Activated T-cell treated with anti-CD3 and anti-CD28 coated beads, Interleukin-2, amount 50 U/mL, for 24 hours (primary cell): ENCODE measurements around the gene STX17.
"Not testable (repeated sequence)": the region's sequence is repeated elsewhere in the genome, so short reads cannot be mapped to it uniquely, and the experiment has no call there.

ENCODE experiments used
- DNase-seq: peaks from one replicate; pipeline ENCODE4 v3.0.0-alpha.2; 2020
- H3K27ac Mint-ChIP-seq: 2 replicates; pipeline ENCODE4 v1.8.0; 2020; ENCODE audit warnings: mild to moderate bottlenecking, mixed read lengths
- H3K27me3 Mint-ChIP-seq: 2 replicates; pipeline ENCODE4 v1.8.0; 2020; ENCODE audit warnings: mixed read lengths
- H3K36me3 Mint-ChIP-seq: 2 replicates; pipeline ENCODE4 v1.8.0; 2020; ENCODE audit warnings: low read depth, mixed read lengths
- H3K4me1 Mint-ChIP-seq: 2 replicates; pipeline ENCODE4 v1.8.0; 2020; ENCODE audit warnings: low read depth, mixed read lengths
- H3K4me3 Mint-ChIP-seq: 2 replicates; pipeline ENCODE4 v1.8.0; 2020; ENCODE audit warnings: mild to moderate bottlenecking, moderate library complexity, mixed read lengths
- H3K9me3 Mint-ChIP-seq: 2 replicates; pipeline ENCODE4 v1.8.0; 2020; ENCODE audit warnings: mixed read lengths

The STX17 gene

GRCh38 chr9:99906403-99907207 is at the start of gene STX17:
TSS of gene STX17 (plus strand) at chr9:99906654. CDS start at chr9:99915240, 8,586 bp downstream.
- Mint-ChIP-seq H3K36me3 (peaks cover 18% of the 10 kb centered on the region), H3K4me3 (peak within 1 kb of the TSS; percentile 96), H3K27me3 (peaks cover 3% of the 10 kb centered on the region), H3K4me1 (peaks cover 32% of the 10 kb centered on the region), H3K9me3 (no peaks in the 10 kb centered on the region), H3K27ac (peak within 1 kb of the TSS; percentile 98)
- peak; percentile 91 for DNase-seq

GRCh38 chr9:99857576-99857975 is 48.9 kb upstream of the STX17 start:
- peaks cover 71% of the 10 kb centered on the region for H3K36me3 Mint-ChIP-seq
- not testable (repeated sequence) for H3K9me3 Mint-ChIP-seq, H3K4me1 Mint-ChIP-seq, H3K4me3 Mint-ChIP-seq, H3K27me3 Mint-ChIP-seq, DNase-seq, H3K27ac Mint-ChIP-seq

GRCh38 chr9:99858087-99858486 is 48.4 kb upstream of the STX17 start:
- Mint-ChIP-seq H3K36me3 (peaks cover 71% of the 10 kb centered on the region), H3K4me1 (no peaks in the 10 kb centered on the region), H3K4me3 (no peak overlapping the region), H3K27ac (no peak overlapping the region), H3K9me3 (no peaks in the 10 kb centered on the region), H3K27me3 (no peaks in the 10 kb centered on the region)
- no peak for DNase-seq

GRCh38 chr9:99859243-99859980 is 47.0 kb upstream of the STX17 start:
- no peaks in the 10 kb centered on the region for H3K4me1 Mint-ChIP-seq
- no peaks in the 10 kb centered on the region for H3K9me3 Mint-ChIP-seq
- H3K36me3 Mint-ChIP-seq: peaks cover 84% of the 10 kb centered on the region
- no peak for DNase-seq
- H3K27ac Mint-ChIP-seq: no peak overlapping the region
- no peaks in the 10 kb centered on the region for H3K27me3 Mint-ChIP-seq
- H3K4me3 Mint-ChIP-seq: no peak overlapping the region

- no peaks in the 10 kb centered on the region for H3K4me1 Mint-ChIP-seq
- H3K4me3 Mint-ChIP-seq: no peak overlapping the region
- DNase-seq: no peak
- no peaks in the 10 kb centered on the region for H3K9me3 Mint-ChIP-seq
- H3K27me3 Mint-ChIP-seq: no peaks in the 10 kb centered on the region
- no peak overlapping the region for H3K27ac Mint-ChIP-seq
- H3K36me3 Mint-ChIP-seq: peaks cover 83% of the 10 kb centered on the region
These were observed 46.2 kb upstream of the STX17 start for GRCh38 chr9:99860266-99860665.

- H3K27me3 Mint-ChIP-seq: no peaks in the 10 kb centered on the region
- H3K4me3 Mint-ChIP-seq: no peak overlapping the region
- H3K4me1 Mint-ChIP-seq: peaks cover 19% of the 10 kb centered on the region
- H3K36me3 Mint-ChIP-seq: peaks cover 67% of the 10 kb centered on the region
- H3K27ac Mint-ChIP-seq: no peak overlapping the region
- H3K9me3 Mint-ChIP-seq: no peaks in the 10 kb centered on the region
- no peak for DNase-seq
These were observed 42.5 kb upstream of the STX17 start for GRCh38 chr9:99863955-99864354.

- H3K27ac Mint-ChIP-seq: no peak overlapping the region
- peaks cover 45% of the 10 kb centered on the region for H3K36me3 Mint-ChIP-seq
- H3K4me3 Mint-ChIP-seq: no peak overlapping the region
- no peak for DNase-seq
- no peaks in the 10 kb centered on the region for H3K9me3 Mint-ChIP-seq
- no peaks in the 10 kb centered on the region for H3K27me3 Mint-ChIP-seq
- peaks cover 22% of the 10 kb centered on the region for H3K4me1 Mint-ChIP-seq
These were observed 40.1 kb upstream of the STX17 start for GRCh38 chr9:99866398-99866797.

GRCh38 chr9:99867536-99867935 is 38.9 kb upstream of the STX17 start:
- H3K27ac Mint-ChIP-seq: no peak overlapping the region

GRCh38 chr9:99867968-99868367 is 38.5 kb upstream of the STX17 start:
- Mint-ChIP-seq H3K9me3 (no peaks in the 10 kb centered on the region), H3K4me3 (no peak overlapping the region), H3K27me3 (no peaks in the 10 kb centered on the region), H3K36me3 (peaks cover 29% of the 10 kb centered on the region), H3K27ac (no peak overlapping the region), H3K4me1 (peaks cover 22% of the 10 kb centered on the region)
- no peak for DNase-seq

More at GRCh38 chr9:99867536-99867935, 38.9 kb upstream of the STX17 start:
- Mint-ChIP-seq H3K36me3 (peaks cover 34% of the 10 kb centered on the region), H3K4me3 (no peak overlapping the region), H3K4me1 (peaks cover 22% of the 10 kb centered on the region), H3K27me3 (no peaks in the 10 kb centered on the region), H3K9me3 (no peaks in the 10 kb centered on the region)
- no peak for DNase-seq

GRCh38 chr9:99868845-99869244 is 37.6 kb upstream of the STX17 start:
- H3K27me3 Mint-ChIP-seq: no peaks in the 10 kb centered on the region
- no peak overlapping the region for H3K27ac Mint-ChIP-seq
- peaks cover 31% of the 10 kb centered on the region for H3K4me1 Mint-ChIP-seq
- no peak overlapping the region for H3K4me3 Mint-ChIP-seq
- no peak for DNase-seq
- no peaks in the 10 kb centered on the region for H3K9me3 Mint-ChIP-seq
- H3K36me3 Mint-ChIP-seq: peaks cover 21% of the 10 kb centered on the region

GRCh38 chr9:99870126-99870525 is 36.3 kb upstream of the STX17 start:
- H3K27me3 Mint-ChIP-seq: peaks cover 3% of the 10 kb centered on the region
- no peaks in the 10 kb centered on the region for H3K9me3 Mint-ChIP-seq
- H3K4me1 Mint-ChIP-seq: peaks cover 38% of the 10 kb centered on the region
- peaks cover 12% of the 10 kb centered on the region for H3K36me3 Mint-ChIP-seq
- no peak overlapping the region for H3K4me3 Mint-ChIP-seq
- no peak overlapping the region for H3K27ac Mint-ChIP-seq
- no peak for DNase-seq

GRCh38 chr9:99873531-99873930 is 32.9 kb upstream of the STX17 start:
- Mint-ChIP-seq H3K9me3 (no peaks in the 10 kb centered on the region), H3K27ac (peak overlapping the region; percentile 88), H3K4me3 (no peak overlapping the region), H3K4me1 (peaks cover 25% of the 10 kb centered on the region), H3K36me3 (no peaks in the 10 kb centered on the region), H3K27me3 (peaks cover 6% of the 10 kb centered on the region)
- no peak for DNase-seq

- Mint-ChIP-seq H3K36me3 (no peaks in the 10 kb centered on the region), H3K27me3 (peaks cover 6% of the 10 kb centered on the region), H3K4me1 (peaks cover 20% of the 10 kb centered on the region), H3K4me3 (no peak overlapping the region), H3K9me3 (no peaks in the 10 kb centered on the region), H3K27ac (peak overlapping the region; percentile 88)
- DNase-seq: no peak
These were observed 32.4 kb upstream of the STX17 start for GRCh38 chr9:99873943-99874584.

- H3K27ac Mint-ChIP-seq: no peak overlapping the region
- H3K36me3 Mint-ChIP-seq: no peaks in the 10 kb centered on the region
- no peak overlapping the region for H3K4me3 Mint-ChIP-seq
- no peak for DNase-seq
- peaks cover 6% of the 10 kb centered on the region for H3K27me3 Mint-ChIP-seq
- H3K9me3 Mint-ChIP-seq: no peaks in the 10 kb centered on the region
- H3K4me1 Mint-ChIP-seq: peaks cover 18% of the 10 kb centered on the region
These were observed 30.3 kb upstream of the STX17 start for GRCh38 chr9:99876190-99876589.

GRCh38 chr9:99878651-99879050 is 27.8 kb upstream of the STX17 start:
- Mint-ChIP-seq H3K4me1 (peaks cover 20% of the 10 kb centered on the region), H3K9me3 (no peaks in the 10 kb centered on the region), H3K27me3 (peaks cover 6% of the 10 kb centered on the region), H3K4me3 (no peak overlapping the region), H3K27ac (no peak overlapping the region), H3K36me3 (no peaks in the 10 kb centered on the region)
- DNase-seq: no peak
